NCI-H524 (cell line): ENCODE data around the gene SSNA1.
A peak's percentile ranks its signal among the peaks of the same experiment; 100 is the strongest.

ENCODE experiments used
- DNase-seq, 2 experiments: peaks; one replicate each; lab custom pipeline; 2025; lab: John Stamatoyannopoulos, UW

The SSNA1 gene, protein sequence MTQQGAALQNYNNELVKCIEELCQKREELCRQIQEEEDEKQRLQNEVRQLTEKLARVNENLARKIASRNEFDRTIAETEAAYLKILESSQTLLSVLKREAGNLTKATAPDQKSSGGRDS

GRCh38 chr9:137188490-137189296, at the start of gene SSNA1, which contains the start of gene ANAPC2:
Gene SSNA1, plus strand, starts transcription at chr9:137188676. Its CDS starts 51 bp downstream, at chr9:137188727.
Gene ANAPC2, minus strand, starts transcription at chr9:137188560. Its CDS starts 28 bp downstream, at chr9:137188532.
- DNase-seq: peak; percentile 88 to 97

- peak in 1 of 2 experiments; percentile 59 for DNase-seq
Observed at GRCh38 chr9:137138722-137139467, 49.6 kb upstream of the SSNA1 start, which contains the start of gene GRIN1. Gene GRIN1, plus strand, starts transcription at chr9:137139154. Its CDS starts 333 bp downstream, at chr9:137139487.

DNA sequence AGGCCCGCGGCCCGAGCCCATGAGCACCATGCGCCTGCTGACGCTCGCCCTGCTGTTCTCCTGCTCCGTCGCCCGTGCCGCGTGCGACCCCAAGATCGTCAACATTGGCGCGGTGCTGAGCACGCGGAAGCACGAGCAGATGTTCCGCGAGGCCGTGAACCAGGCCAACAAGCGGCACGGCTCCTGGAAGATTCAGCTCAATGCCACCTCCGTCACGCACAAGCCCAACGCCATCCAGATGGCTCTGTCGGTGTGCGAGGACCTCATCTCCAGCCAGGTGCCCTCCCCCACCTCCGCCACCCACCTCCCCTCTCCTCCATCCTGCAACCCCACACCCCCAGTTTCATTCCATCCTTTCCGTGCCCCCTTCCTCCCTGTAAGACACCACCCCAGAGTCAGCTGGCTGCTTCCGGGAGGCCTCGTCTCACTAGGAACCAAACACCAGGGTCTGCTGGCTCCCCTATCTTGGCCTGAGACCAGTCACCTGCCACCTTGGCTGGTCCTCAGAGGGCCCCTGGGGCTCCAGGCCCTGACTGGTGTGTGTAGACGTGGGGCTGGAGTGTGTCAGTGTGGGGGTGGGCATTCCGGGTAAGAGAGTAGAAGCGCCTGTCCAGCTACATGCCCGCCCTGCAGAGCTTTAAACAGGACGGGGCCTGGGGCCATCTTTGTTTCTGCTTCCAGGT, 48.9 kb upstream of the SSNA1 start:
- no peak for DNase-seq

- no peak for DNase-seq
Observed at GRCh38 chr9:137140151-137141012, 48.1 kb upstream of the SSNA1 start.

DNA sequence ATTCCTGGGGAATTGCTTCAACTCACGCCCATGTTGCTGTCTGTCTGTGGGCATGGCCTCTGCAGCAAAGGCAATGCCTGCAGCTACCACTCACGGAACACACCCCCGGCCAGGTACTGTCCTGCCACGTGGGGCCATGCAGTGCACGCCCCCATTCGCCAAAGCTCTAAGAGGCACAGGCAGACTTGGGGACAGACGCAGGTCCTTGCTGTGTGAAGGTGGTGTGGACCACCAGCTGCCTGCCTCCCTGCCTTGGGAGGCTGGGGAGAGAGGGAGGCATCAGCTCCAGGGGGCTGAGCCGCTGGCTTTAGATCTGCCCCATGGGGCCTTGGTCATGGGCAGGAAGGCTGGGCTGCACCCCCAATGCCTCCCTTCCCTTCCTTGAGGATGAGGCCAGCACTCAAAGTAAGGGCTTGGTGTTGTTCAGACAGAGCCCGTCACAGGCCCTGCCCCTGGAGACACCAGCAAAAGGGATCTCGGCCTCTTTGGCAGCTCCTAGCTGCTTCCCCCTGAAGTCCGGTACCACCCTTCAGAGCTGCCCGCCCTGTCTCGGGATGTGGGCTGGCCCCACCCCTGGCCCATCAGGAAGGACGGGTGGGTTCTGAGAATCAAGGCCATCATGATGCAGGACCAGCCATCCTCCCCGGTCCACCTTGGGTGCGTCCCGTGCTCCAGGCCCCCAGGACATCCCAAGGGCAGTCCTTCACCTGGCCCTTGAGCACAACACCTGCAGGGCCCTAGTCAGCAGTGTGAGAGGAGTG, 47.2 kb upstream of the SSNA1 start:
- no peak for DNase-seq

- DNase-seq: no peak
Observed at GRCh38 chr9:137141976-137142936, 46.2 kb upstream of the SSNA1 start.

- no peak for DNase-seq
Observed at GRCh38 chr9:137143459-137143858, 45.0 kb upstream of the SSNA1 start.

- no peak for DNase-seq
Observed at GRCh38 chr9:137145731-137146526, 42.5 kb upstream of the SSNA1 start.

- DNase-seq: no peak
Observed at GRCh38 chr9:137146527-137146918, 42.0 kb upstream of the SSNA1 start.

- no peak for DNase-seq
Observed at GRCh38 chr9:137147091-137147792, 41.2 kb upstream of the SSNA1 start.

GRCh38 chr9:137147793-137148160, 40.7 kb upstream of the SSNA1 start:
- DNase-seq: no peak

DNA sequence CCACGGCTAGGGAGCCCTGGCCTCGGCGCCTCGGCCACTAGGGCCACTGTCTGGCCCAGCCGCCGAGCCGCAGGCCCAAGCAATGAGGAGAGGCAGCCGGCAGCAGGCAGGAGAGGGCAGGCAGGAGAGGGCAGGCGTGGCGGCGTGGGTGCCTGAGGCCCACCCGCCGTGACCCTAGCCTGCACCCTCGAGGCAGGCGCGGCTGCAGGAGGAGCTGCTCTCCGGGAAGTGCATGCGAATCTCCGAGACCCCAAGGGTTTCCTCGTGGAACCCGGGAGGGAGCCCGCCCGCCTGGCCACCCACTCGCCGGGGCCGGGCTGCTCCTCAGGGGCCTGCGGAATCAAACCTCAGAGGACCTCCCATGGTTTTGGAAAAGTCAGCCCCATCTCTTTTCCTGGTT, 40.2 kb upstream of the SSNA1 start:
- DNase-seq: no peak

- DNase-seq: no peak
Observed at GRCh38 chr9:137148661-137149060, 39.8 kb upstream of the SSNA1 start.

- peak in 1 of 2 experiments; percentile 27 for DNase-seq
Observed at GRCh38 chr9:137149363-137149762, 39.1 kb upstream of the SSNA1 start.

- no peak for DNase-seq
Observed at GRCh38 chr9:137149942-137150616, 38.4 kb upstream of the SSNA1 start.

GRCh38 chr9:137150617-137151457, 37.6 kb upstream of the SSNA1 start:
- no peak for DNase-seq
